Calu3 (cell line): ENCODE measurements around the gene SYNDIG1L. TPM values are rescaled to one million over a fixed set of nuclear protein-coding genes. Genes with fewer than 3 reads are reported as not detected.
"Not testable (repeated sequence)": the region's sequence is repeated elsewhere in the genome, so short reads cannot be mapped to it uniquely, and the experiment has no call there.

Experiments
- BruUV-seq: library from RNA; stranded (reverse); fragments of 400-500 nt; replicated peaks from 2 replicates; lab custom pipeline; 2021; lab: Mats Ljungman, UMichigan
- CTCF ChIA-PET: fragments of 300-600 bp; sonication (Branson Sonifier 250); formaldehyde crosslinking; loops from one replicate; lab custom pipeline; 2022; ENCODE audit warnings: antibody characterized with exemption; lab: Charles Lee
- DNase-seq: peaks from one replicate; pipeline ENCODE4 v3.0.0; 2022
- H3K27ac Mint-ChIP-seq: one replicate; pipeline ENCODE4 v1.8.0; 2022; ENCODE audit warnings: mixed read lengths; ENCODE audit not compliant: unreplicated experiment
- H3K27me3 Mint-ChIP-seq: one replicate; pipeline ENCODE4 v1.8.0; 2022; ENCODE audit warnings: mixed read lengths; ENCODE audit not compliant: unreplicated experiment
- H3K36me3 Mint-ChIP-seq: one replicate; pipeline ENCODE4 v1.8.0; 2022; ENCODE audit warnings: mild to moderate bottlenecking, moderate library complexity, mixed read lengths; ENCODE audit not compliant: insufficient read depth, unreplicated experiment
- H3K4me1 Mint-ChIP-seq: one replicate; pipeline ENCODE4 v1.8.0; 2022; ENCODE audit warnings: mild to moderate bottlenecking, low read depth, mixed read lengths; ENCODE audit not compliant: unreplicated experiment
- H3K4me3 Mint-ChIP-seq: one replicate; pipeline ENCODE4 v1.8.0; 2022; ENCODE audit warnings: mild to moderate bottlenecking, low read depth, moderate library complexity, mixed read lengths; ENCODE audit not compliant: unreplicated experiment
- H3K9me3 Mint-ChIP-seq: one replicate; pipeline ENCODE4 v1.8.0; 2022; ENCODE audit warnings: low read depth, mixed read lengths; ENCODE audit not compliant: unreplicated experiment
- intact Hi-C: fragments of 100-400 bp; cut with micrococcal nuclease; formaldehyde crosslinking; loops from one replicate; pipeline ENCODE4 v1.10.0; 2022; ENCODE audit not compliant: unreplicated experiment
- total RNA-seq: library from RNA; stranded (reverse); gene quantifications from 2 replicates; pipeline ENCODE4 v1.2.3, GENCODE V29; 2022
- TF ChIP-seq, protein P1 (sequence below): fragments of 200-600 bp; IDR thresholded peaks from one replicate; pipeline ENCODE4 v1.8.0; 2022; ENCODE audit warnings: antibody characterized with exemption; ENCODE audit not compliant: unreplicated experiment

SYNDIG1L gene
- total RNA-seq, 1 experiment from 2014 or later = not detected

DNA sequence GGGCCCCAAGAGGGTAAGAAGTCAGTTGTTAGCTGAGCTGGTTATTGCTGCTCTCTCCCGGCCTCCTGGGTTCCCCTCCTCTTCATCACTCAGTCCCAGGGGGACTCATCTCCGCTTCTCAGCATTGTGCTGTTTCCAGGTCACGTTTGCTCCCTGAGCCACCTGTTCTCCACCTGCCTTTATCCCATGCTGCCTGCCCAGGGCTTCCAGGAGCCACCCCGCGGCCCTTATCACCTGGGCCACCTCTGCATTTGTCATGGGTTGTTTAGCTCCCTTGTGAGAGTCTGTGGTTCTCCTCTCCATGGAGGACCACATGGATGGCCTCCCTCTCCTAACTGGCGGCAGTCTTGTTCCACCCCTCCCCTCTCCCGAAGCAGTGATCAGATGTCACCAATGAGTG, 36.0 kb downstream of the SYNDIG1L start:
- intact Hi-C loops = no loop called here
- Mint-ChIP-seq H3K36me3 (no peaks in the 10 kb centered on the region), H3K27me3 (peaks cover 97% of the 10 kb centered on the region), H3K27ac (no peak overlapping the region), H3K4me3 (no peak overlapping the region), H3K9me3 (no peaks in the 10 kb centered on the region), H3K4me1 (no peaks in the 10 kb centered on the region)
- no TSS peak for BruUV-seq
- CTCF ChIA-PET = no interaction called here
- no peak for DNase-seq
- TF ChIP-seq, protein P1, sequence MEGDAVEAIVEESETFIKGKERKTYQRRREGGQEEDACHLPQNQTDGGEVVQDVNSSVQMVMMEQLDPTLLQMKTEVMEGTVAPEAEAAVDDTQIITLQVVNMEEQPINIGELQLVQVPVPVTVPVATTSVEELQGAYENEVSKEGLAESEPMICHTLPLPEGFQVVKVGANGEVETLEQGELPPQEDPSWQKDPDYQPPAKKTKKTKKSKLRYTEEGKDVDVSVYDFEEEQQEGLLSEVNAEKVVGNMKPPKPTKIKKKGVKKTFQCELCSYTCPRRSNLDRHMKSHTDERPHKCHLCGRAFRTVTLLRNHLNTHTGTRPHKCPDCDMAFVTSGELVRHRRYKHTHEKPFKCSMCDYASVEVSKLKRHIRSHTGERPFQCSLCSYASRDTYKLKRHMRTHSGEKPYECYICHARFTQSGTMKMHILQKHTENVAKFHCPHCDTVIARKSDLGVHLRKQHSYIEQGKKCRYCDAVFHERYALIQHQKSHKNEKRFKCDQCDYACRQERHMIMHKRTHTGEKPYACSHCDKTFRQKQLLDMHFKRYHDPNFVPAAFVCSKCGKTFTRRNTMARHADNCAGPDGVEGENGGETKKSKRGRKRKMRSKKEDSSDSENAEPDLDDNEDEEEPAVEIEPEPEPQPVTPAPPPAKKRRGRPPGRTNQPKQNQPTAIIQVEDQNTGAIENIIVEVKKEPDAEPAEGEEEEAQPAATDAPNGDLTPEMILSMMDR = no peak

DNA sequence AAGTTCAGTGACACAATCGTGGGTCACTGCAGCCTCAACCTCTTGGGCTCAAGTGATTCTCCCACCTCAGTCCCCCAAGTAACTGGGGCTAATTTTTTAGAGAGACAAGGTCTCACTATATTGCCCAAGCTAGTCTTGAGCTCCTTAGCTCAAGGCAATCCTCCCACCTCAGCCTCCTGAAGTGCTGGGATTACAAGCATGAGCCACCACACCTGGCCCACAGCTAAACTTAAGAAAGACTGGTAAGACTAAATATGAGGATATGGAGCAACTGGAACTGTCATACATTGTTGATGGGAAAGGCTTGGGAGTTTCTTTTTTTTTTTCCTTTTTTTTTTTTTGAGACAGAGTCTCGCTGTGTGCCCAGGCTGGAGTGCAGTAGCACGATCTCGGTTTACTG, 43.8 kb downstream of the SYNDIG1L start:
- H3K36me3 Mint-ChIP-seq = no peaks in the 10 kb centered on the region
- intact Hi-C loops = no loop called here
- no peak for DNase-seq
- CTCF ChIA-PET = interaction anchor here (0.6 kb wide), 1 partner anchor 820 kb away, joined by 3 read pairs; no protein-coding TSS in a partner anchor
- peaks cover 34% of the 10 kb centered on the region for H3K27me3 Mint-ChIP-seq
- no peaks in the 10 kb centered on the region for H3K9me3 Mint-ChIP-seq
- TF ChIP-seq, protein P1 = no peak
- H3K27ac Mint-ChIP-seq = no peak overlapping the region
- no peaks in the 10 kb centered on the region for H3K4me1 Mint-ChIP-seq
- BruUV-seq = no TSS peak
- no peak overlapping the region for H3K4me3 Mint-ChIP-seq

DNA sequence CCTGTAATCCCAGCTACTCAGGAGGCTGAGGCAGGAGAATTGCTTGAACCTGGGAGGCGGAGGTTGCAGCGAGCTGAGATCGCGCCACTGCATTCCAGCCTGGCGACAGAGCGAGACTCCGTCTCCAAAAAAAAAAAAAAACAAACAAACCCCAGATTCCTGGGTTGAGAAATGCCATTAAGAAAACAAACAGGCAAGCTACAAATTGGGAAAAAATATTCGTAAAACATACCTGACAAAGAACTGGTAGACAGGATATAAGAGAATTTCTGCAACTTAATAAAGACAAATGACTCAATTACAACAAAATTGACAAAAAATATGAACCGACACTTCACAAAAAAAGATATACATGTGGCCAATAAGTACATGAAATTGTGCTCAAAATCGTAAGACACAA, 44.4 kb downstream of the SYNDIG1L start:
- H3K27ac Mint-ChIP-seq, BruUV-seq, intact Hi-C loops, H3K4me3 Mint-ChIP-seq, H3K4me1 Mint-ChIP-seq, H3K36me3 Mint-ChIP-seq, DNase-seq, CTCF ChIA-PET, H3K9me3 Mint-ChIP-seq: not testable (repeated sequence)
- peaks cover 34% of the 10 kb centered on the region for H3K27me3 Mint-ChIP-seq

DNA sequence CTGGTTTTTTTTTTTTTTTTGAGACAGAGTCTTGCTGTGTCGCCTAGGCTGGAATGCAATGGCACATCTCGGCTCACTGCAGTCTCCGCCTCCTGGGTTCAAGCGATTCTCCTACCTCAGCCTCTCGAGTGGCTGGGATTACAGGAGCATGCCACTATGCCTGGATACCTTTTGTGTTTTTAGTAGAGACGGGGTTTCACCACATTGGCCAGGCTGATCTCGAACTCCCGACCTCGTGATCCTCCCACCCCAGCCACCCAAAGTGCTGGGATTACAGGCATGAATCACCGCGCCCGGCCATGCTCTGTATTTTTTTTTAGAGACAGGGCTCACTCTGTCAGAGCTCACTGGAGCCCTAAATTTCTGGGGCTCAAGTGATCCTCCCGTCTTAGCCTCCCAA, 45.2 kb downstream of the SYNDIG1L start:
- H3K27ac Mint-ChIP-seq = no peak overlapping the region
- no peak for DNase-seq
- TF ChIP-seq, protein P1 = no peak
- no peaks in the 10 kb centered on the region for H3K9me3 Mint-ChIP-seq
- H3K27me3 Mint-ChIP-seq = peaks cover 34% of the 10 kb centered on the region
- H3K4me1 Mint-ChIP-seq = no peaks in the 10 kb centered on the region
- intact Hi-C loops = no loop called here
- no peak overlapping the region for H3K4me3 Mint-ChIP-seq
- H3K36me3 Mint-ChIP-seq = no peaks in the 10 kb centered on the region
- no TSS peak for BruUV-seq
- CTCF ChIA-PET = interaction anchor here (0.6 kb wide), 1 partner anchor 35 kb away, joined by 3 read pairs; no protein-coding TSS in a partner anchor

DNA sequence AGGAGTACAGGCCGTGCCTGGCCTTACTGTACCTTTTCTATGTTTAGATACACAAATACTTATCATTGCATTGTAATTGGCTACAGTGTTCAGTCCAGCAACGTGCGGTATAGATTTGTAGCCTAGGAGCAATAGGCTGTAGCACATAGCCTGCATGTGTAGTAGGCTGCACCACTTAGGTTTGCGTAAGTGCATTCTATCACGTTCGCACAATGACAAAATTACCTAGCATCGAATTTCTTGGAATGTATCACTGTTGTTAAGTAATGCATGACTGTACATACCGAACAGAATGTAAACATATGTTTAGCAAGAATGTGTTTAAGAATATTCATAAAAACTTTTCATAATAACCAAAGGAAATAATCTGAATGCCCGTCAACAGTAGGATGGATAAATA, 45.8 kb downstream of the SYNDIG1L start:
- TF ChIP-seq, protein P1 = no peak
- Mint-ChIP-seq H3K9me3 (no peaks in the 10 kb centered on the region), H3K4me3 (no peak overlapping the region), H3K27ac (no peak overlapping the region), H3K27me3 (peaks cover 28% of the 10 kb centered on the region), H3K4me1 (no peaks in the 10 kb centered on the region), H3K36me3 (no peaks in the 10 kb centered on the region)
- CTCF ChIA-PET = interaction anchor here (0.6 kb wide), 1 partner anchor 35 kb away, joined by 3 read pairs; no protein-coding TSS in a partner anchor
- DNase-seq = no peak
- no TSS peak for BruUV-seq
- intact Hi-C loops = no loop called here
